Peyer's patch (tissue), 4 donors: ENCODE data around the gene MUC15.

Experiments
- POLR2A ChIP-seq, 2 donors: fragments of 450-650 bp; IDR thresholded peaks; one replicate each; pipeline ENCODE4 v1.5.1; 2017; ENCODE audit warnings: antibody characterized with exemption in 2 of 2, mild to moderate bottlenecking in 2 of 2, moderate library complexity in 2 of 2
- TF ChIP-seq, protein P1 (sequence below), 6 experiments: fragments of 450-650 bp in 4 of 6; fragments of 200-600 bp in 2 of 6; sonication (generic) in 1 of 6; IDR thresholded peaks; one replicate each; pipeline ENCODE4 v1.5.1; 2017 to 2019; ENCODE audit warnings: antibody characterized with exemption in 6 of 6, mild to moderate bottlenecking in 3 of 6, moderate library complexity in 1 of 6

- no peak for TF ChIP-seq POLR2A (IDR thresholded peaks at IDR 0.05)
- TF ChIP-seq, protein P1, sequence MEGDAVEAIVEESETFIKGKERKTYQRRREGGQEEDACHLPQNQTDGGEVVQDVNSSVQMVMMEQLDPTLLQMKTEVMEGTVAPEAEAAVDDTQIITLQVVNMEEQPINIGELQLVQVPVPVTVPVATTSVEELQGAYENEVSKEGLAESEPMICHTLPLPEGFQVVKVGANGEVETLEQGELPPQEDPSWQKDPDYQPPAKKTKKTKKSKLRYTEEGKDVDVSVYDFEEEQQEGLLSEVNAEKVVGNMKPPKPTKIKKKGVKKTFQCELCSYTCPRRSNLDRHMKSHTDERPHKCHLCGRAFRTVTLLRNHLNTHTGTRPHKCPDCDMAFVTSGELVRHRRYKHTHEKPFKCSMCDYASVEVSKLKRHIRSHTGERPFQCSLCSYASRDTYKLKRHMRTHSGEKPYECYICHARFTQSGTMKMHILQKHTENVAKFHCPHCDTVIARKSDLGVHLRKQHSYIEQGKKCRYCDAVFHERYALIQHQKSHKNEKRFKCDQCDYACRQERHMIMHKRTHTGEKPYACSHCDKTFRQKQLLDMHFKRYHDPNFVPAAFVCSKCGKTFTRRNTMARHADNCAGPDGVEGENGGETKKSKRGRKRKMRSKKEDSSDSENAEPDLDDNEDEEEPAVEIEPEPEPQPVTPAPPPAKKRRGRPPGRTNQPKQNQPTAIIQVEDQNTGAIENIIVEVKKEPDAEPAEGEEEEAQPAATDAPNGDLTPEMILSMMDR (IDR thresholded peaks at IDR 0.05) = no peak
These were observed 3.9 kb upstream of the MUC15 start for GRCh38 chr11:26575946-26576345.
